Activated CD4-positive, alpha-beta T cell treated with anti-CD3 and anti-CD28 coated beads, Interleukin-2, Interleukin-6, amounts not matched to agents 100 ng/mL and 50 ng/mL, durations not matched to agents 16 hours and 8 hours (primary cell): ENCODE results near the gene CIART.
"Not testable (repeated sequence)": the region's sequence is repeated elsewhere in the genome, so short reads cannot be mapped to it uniquely, and the experiment has no call there.

Experiments
- DNase-seq: peaks from one replicate; pipeline ENCODE4 v3.0.0-alpha.2; 2020

The CIART gene

GRCh38 chr1:150311762-150312161 is 29.4 kb downstream of the CIART start:
- no peak for DNase-seq

- DNase-seq = not testable (repeated sequence)
These were observed 32.3 kb downstream of the CIART start for GRCh38 chr1:150314691-150315090.

- no peak for DNase-seq
These were observed 38.3 kb downstream of the CIART start for GRCh38 chr1:150320667-150320978.

GRCh38 chr1:150321826-150322166 is 39.4 kb downstream of the CIART start:
- DNase-seq = peak; percentile 2

GRCh38 chr1:150322310-150322709 is 40.0 kb downstream of the CIART start:
- peak; percentile 65 for DNase-seq

- no peak for DNase-seq
These were observed 50.4 kb downstream of the CIART start for GRCh38 chr1:150332651-150333290.
